GM13976 (cell line): ENCODE results near the gene SH3PXD2A.

Experiments used
- DNase-seq: peaks from one replicate; pipeline ENCODE4 v3.0.0; 2012; ENCODE audit warnings: low spot score
- CTCF ChIP-seq: IDR thresholded peaks from 2 replicates; pipeline ENCODE4 v1.5.1; 2012; ENCODE audit warnings: borderline replicate concordance, mild to moderate bottlenecking; ENCODE audit not compliant: insufficient read depth; ENCODE audit errors: extremely low read depth, missing control alignments, control extremely low read depth
- in situ Hi-C: fragments of 300-500 bp; cut with MboI; formaldehyde crosslinking; loops from one replicate; pipeline ENCODE4 v1.12.0; 2022; ENCODE audit warnings: low sequenced_read_pairs, mixed read lengths, inconsistent platforms; ENCODE audit not compliant: unreplicated experiment

Gene SH3PXD2A

GRCh38 chr10:103560886-103561285 lies 294.5 kb downstream of the SH3PXD2A start:
- TF ChIP-seq CTCF: no peak
- no peak for DNase-seq
- in situ Hi-C loops: no loop called here

GRCh38 chr10:103559776-103560175 lies 295.6 kb downstream of the SH3PXD2A start:
- TF ChIP-seq CTCF: no peak
- no peak for DNase-seq
- in situ Hi-C loops: no loop called here

- in situ Hi-C loops: no loop called here
- TF ChIP-seq CTCF: no peak
- DNase-seq: no peak
These were observed 296.5 kb downstream of the SH3PXD2A start for GRCh38 chr10:103558911-103559310.

GRCh38 chr10:103557455-103557854 lies 297.9 kb downstream of the SH3PXD2A start:
- no peak for TF ChIP-seq CTCF
- in situ Hi-C loops: no loop called here
- DNase-seq: no peak

GRCh38 chr10:103556383-103557007 lies 298.9 kb downstream of the SH3PXD2A start:
- no peak for TF ChIP-seq CTCF
- no peak for DNase-seq
- in situ Hi-C loops: no loop called here

GRCh38 chr10:103555712-103556111 lies 299.7 kb downstream of the SH3PXD2A start:
- in situ Hi-C loops: no loop called here
- TF ChIP-seq CTCF: no peak
- no peak for DNase-seq

- TF ChIP-seq CTCF: no peak
- no peak for DNase-seq
- in situ Hi-C loops: no loop called here
These were observed 300.1 kb downstream of the SH3PXD2A start for GRCh38 chr10:103555325-103555649.
